ENCODE results near the gene ATXN2L.
"Not testable (repeated sequence)": the region's sequence is repeated elsewhere in the genome, so short reads cannot be mapped to it uniquely, and the experiment has no call there.

ATXN2L gene

DNA sequence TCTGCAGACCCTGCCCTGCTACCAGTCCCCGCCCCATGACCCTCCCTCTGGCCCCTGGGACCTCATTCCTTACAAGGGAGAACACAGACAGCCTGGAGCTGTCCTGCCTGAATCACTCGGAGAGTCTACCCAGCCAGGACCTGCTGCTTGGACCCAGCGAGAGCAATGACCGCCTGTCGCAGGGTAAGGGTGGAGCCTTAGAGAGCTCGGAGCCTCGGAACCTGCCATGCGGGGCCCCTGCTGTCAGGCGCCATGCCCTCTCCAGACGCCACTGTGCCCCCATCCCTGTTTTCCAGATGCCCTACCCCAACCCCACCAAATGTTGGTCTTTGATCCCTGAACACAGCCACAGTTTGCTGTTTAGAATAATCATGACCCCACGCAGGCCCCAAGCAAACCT is 46.4 kb downstream of the ATXN2L start:
- no peak for DNase-seq (ENCODE audit: low read depth)

DNA sequence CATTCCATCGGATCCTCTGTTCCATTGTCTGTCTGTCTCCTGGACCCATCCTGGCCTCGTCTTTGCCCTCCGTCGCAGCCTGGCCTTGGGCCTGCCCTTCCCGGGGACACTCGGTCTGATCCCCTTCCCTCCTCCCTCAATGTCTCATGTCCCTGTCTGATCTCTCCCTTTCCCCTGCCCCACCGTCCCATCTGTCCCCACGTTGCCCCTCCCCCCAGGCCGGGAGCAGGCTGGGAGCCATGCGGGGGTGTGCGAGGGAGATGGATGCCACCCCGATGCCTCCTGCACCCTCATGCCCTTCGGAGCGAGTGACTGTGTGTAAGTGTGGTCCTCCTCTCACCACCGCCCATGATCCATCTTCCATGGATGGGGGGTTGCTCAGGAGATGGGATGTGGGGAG is 50.2 kb downstream of the ATXN2L start:
- DNase-seq (ENCODE audit: low read depth) = no peak

DNA sequence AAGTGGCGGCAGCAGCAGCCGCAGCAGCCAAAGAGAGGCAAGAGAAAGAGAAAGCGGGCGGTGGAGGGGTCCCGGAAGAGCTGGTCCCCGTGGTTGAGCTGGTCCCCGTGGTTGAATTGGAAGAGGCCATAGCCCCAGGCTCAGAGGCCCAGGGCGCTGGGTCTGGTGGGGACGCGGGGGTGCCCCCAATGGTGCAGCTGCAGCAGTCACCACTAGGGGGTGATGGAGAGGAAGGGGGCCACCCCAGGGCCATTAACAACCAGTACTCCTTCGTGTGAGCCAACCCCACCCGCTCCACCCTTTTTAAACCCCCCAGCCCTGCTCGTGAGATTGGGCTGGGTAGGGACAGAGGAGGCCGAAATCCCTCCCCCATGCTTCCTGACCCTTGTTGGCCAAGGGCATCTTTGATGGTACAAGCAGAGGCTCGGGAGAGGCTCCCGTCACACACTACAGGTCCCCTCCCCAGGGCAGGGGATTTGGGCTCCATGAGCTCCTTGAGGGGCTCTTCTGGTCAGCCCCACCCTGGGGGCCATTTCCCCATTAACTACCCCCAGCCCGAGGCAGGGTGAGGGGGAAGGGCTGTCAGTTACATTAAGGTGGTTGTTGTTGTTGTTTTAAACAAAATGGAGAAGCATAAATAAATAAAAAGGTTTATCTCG is 50.9 kb downstream of the ATXN2L start:
- DNase-seq (ENCODE audit: low read depth) = no peak

DNA sequence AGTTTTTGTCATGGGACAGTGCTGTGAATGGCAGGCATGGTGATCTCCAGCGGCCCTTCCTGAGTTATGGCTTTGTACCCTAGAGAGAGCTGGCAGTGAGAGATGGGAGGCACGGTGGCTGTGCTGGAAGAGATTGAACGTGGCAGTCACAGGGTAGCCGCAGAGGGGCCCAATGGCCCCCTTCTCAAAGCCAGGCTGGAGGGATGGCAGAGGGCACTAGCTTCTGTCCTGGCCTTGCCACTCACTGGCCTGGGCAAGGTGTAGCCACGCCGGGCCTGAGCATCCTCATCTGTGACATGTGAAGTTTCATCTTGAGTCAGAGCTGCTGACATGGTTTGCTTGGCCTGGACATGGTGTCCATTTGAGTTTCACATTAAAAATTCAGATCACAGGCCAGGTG is 51.6 kb downstream of the ATXN2L start:
- no peak for DNase-seq (ENCODE audit: low read depth)

DNA sequence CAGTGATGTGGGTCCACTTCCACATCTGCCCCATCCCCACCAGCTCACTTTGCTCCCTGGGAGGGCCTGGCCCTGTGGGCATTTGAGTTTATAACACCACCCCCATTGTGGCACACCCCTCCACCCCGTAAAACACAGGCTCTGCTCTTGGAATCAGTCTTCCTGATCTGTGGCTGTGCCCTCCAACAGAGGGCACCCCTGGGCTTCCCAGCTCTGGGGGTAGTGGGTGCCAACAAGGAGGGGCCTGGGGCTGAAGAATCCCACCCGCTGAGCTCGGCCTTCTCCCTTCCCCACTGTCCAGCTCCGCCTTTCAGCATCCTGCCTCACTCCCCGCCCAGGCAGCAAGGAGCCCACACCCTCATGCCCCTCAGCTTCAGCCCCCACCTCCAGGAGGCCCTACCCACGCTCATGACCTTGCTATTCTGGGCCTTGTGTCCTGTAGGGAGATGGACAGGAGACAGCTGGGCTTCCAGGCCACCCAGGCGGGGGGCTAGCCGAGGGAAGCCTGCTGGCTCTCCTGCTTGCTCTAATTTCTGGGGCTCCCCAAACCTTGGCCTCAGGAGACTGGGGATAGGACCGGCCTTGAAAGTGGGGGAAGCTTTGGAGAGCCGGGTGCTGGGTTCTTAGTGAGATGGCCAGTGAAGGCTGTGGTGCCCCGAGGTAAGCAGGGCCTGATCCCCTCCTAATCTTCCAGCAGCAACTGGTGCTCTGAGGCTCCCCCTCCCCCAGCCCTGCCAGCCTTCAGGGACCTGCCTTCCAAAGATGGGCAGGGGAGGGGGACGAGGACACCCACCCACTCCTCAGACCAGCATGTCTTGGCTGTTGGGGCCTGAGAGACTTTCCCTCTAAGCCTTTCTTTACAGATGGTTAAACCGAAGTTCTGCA is 52.6 kb downstream of the ATXN2L start:
- DNase-seq (ENCODE audit: low read depth) = no peak

DNA sequence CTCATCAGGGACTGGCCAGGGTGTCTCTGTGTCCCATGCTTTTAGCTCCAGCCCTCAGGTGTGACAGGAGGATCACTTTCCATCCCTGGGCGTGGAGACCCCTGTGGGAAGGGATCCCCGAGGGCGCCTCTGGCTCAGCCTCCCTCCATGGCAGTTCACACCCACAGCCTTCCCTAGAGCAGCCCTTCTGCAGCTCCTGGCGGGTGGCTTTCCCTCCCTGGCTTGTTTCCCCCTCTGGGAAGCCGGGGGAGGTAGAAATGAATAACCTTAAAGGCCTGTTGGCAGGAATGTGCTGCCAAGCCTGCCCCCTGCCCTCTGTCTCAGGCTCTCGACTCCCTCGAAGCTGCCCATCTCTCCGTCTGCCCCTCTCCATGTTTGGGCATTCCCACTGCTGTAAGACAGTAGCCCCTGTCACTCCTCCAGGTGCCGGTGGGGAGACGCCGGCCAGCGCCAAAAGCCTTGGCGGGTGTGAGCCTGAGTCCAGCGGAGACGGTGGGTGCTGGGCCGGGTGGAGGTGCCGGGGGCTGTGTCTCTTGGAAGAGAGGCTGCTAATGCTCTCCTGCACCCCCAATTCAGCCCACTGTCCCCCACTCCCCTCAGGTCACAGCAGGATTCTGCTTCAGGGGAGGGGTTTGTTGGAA is 53.3 kb downstream of the ATXN2L start:
- DNase-seq (ENCODE audit: low read depth) = no peak

DNA sequence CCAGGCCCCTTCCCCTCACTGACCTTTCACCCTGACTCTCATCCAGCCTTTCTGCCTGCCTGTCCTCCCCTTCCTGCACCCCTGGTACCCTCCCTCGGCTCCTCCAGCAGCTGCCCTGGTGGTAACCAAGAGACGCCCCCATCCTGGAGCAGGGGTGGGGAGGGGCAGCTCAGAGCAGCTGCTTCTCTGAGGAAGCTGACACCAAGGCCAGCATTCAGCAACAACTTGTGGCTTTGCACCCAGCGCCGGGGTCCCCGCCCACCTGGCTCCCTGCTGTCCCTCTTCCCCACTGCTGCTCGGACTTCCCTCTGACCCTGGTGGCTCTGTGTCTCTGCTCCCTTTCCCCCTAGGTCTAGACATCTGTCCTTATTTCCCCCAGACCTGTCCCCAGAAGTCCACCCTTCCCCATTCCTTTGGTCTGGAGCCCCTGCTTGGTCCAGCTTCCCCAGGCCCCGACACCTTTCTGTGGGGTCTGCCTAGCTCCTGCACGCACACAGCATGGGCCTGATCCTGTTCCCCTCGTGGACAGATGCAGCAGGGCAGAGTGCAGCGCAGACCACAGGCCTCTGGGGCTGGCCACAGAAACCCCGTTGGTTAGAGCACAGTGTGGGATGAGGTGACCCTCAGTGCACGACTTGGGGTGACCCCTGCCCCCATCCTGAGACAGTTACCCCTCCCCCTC is 54.3 kb downstream of the ATXN2L start:
- no peak for DNase-seq (ENCODE audit: low read depth)

DNA sequence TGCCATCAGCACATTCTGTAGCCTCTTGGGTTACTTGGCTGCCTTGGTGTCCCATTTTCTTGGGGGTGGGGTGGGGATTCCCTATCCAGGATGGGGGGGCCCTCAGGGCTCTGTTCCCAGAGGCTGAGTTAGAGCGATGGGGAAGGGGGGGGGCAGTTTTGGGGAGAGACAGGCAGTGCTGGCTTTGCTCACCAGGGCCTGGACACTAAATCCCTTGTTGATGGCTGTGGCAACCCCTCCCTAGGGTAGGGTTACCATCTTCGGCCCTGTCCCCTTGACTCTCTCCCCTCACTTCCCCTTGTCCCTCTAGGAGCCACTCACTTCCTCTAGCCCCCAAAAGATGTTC is 54.8 kb downstream of the ATXN2L start:
- no peak for DNase-seq (ENCODE audit: low read depth)

DNA sequence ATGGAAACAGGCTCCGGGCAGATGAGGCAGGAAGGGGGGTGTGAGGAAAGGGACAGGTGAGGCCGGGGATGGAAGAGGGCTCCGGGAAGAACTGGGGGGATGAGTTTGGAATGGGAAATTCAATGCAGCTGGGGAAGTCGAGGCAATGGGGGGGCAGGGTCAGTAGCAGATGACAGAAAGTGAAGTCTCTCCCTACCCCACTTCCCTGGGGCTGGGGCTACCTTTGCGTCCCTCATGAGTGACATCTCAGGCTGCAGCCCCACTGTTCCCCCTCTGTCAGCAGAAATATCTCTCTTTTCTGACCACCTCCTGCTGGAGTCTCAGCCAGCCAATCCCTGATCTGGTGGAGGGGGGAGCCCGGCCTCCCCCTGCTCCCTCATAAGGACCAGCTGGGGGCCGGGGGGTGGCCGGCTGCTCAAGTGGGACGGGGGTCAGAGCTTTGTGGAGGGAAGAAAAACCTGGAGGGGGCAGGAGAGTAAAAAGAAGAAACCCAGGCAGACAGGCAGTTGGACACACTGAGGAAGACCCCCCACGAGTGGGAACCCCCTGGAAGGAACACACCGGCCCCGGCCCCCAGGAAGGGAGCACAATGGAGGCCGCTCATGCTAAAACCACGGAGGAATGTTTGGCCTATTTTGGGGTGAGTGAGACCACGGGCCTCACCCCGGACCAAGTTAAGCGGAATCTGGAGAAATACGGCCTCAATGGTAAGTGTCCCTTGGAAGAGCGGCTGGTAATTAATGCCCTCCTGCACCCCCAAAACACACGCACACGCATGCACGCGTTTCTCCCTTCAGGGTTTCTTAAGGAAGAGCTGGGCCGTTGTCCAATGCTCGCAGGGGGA is 55.5 kb downstream of the ATXN2L start, which contains the start of gene ATP2A1:
TSS of gene ATP2A1 (plus strand) at position 406 of the 844 bp plus-strand sequence. CDS start at position 590, 184 bp downstream.
- no peak for DNase-seq (ENCODE audit: low read depth)

DNA sequence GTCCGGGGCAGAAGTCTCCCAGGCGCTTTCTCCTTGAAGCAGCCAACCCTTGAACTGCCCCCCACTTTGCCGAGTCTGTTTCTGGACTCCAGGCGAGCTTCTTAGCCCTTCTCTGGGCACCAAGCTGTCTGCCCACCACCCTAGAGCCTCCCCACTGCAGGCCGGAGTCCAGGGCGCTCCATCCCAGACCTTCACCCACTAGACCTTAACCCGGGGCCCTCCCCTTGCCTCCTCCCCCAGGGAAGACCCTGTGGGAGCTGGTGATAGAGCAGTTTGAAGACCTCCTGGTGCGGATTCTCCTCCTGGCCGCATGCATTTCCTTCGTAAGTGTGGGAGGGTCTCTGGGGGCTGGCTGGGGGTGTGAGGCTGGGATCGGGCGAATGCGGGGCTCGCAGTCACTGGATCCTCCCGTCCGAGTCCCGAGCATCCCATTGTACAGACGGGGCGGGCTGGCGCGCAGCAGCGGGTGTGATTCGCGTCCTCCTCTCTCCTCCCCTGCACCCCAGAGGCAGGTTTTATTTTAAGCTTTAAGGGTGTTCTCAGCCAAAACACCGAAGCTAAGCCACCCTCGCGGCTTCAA is 56.6 kb downstream of the ATXN2L start:
- no peak for DNase-seq (ENCODE audit: low read depth)

DNA sequence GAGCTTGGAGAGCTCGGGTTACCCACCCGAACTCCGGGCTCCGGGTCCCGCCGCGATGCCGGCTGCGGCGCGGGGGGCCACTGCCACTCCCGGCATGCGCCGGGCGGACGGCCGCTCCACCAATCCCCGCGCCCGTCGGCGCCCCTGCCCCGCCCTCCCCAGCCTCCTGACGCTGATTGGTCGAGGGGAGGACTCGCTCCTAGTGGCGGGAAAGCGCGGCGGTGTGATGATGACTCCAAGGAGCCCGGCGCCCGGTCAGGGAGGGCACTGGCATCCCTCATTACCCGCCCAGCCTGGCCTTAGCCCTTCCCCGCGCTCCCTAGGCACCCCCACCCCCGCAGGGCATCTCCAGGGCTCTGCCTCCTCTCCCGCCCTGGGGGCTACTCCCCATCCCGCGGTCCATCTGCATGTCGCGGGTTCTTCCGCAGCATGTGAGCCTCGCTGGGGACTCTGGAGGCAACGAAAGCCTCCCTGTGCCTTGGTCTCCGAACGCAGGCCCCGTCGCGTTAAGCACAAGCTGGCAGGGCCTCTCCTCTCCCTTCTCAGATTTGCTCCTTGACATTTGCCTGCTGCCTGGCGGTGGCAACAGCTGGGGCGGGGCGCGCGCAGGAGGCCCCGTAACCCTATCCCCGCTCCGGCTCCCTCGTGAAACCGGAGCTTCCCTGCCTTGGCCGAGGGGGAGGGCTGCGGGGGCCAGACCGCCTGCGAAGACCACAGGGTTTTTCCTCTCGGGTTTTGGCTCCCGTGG is 57.2 kb downstream of the ATXN2L start:
- DNase-seq (ENCODE audit: low read depth) = peak; percentile 70

DNA sequence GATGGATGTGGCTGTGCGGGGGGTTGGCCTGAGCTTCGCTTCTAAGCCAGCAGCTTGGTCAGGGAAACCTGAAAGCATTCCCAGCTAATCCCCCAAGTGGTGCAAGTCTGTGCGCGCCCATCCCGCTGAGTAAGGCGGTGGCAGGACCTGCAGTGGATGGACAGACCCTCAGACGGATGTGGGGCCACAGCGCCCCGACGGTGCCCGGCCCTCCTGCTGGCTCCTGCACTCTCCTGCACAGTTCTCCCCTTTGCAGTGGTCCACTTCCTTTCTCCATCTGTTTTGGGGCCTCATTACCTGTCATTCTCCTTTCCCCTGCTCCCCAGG is 57.8 kb downstream of the ATXN2L start:
- DNase-seq (ENCODE audit: low read depth) = no peak

DNA sequence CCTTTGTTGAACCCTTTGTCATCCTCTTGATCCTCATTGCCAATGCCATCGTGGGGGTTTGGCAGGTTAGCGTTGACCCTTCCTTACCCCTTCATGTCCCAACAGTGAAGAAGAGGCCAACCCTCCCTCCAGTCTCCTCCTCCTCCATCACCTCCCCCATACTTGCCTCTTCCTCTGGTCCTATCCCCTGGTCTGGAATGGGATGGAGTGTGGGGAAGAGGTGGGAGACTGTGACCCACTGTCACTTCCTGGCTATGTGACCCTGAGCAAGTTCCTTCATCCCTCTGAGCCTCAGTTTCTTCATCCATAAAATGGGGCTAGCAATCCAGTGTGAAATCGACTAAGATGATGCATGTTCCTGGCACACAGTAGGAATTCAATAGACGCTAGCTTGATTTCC is 58.2 kb downstream of the ATXN2L start:
- no peak for DNase-seq (ENCODE audit: low read depth)

DNA sequence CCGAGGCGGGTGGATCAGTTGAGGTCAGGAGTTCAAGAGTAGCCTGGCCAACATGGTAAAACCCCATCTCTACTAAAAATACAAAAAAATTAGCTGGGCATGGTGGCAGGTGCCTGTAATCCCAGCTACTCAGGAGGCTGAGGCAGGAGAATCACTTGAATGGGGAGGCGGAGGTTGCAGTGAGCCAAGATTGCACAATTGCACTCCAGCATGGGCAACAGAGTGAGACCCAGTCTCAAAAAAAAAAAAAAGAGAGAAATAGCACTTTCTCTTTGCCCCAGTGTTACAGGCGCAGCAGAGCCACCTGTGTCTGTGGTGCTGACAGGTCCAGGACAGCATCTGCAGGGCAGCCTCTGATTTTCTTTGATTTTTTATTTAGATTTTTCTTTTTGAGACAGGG is 58.8 kb downstream of the ATXN2L start:
- DNase-seq (ENCODE audit: low read depth) = not testable (repeated sequence)

DNA sequence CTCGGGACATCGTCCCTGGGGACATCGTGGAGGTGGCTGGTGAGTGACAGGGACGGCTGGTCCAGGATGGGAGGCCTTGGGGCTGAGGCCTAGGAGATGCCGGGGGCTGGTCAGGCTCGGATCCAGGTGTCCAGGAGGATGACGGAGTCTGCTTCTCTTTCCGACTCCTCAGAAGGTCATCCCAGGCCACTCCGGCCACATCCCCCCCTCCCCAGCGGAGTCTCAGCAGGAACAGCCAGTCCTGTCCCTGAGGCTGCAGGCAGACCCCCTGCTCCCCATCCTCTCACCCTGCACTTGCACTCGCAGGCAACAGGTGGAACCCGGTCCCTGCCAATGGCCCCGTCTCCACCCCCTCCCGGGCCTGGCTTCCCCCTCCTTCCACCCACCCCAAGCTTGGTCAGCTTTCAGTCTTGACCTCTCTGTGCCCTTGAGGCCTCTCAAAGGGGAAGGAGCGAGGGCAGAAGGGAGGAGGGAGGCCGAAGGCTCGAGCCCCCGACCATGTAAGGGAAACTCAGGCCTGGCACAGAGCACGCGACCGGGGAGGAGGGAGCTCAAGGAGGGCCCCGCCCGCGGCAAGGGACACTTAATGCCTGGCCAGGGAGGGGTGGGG is 59.9 kb downstream of the ATXN2L start:
- DNase-seq (ENCODE audit: low read depth) = no peak

DNA sequence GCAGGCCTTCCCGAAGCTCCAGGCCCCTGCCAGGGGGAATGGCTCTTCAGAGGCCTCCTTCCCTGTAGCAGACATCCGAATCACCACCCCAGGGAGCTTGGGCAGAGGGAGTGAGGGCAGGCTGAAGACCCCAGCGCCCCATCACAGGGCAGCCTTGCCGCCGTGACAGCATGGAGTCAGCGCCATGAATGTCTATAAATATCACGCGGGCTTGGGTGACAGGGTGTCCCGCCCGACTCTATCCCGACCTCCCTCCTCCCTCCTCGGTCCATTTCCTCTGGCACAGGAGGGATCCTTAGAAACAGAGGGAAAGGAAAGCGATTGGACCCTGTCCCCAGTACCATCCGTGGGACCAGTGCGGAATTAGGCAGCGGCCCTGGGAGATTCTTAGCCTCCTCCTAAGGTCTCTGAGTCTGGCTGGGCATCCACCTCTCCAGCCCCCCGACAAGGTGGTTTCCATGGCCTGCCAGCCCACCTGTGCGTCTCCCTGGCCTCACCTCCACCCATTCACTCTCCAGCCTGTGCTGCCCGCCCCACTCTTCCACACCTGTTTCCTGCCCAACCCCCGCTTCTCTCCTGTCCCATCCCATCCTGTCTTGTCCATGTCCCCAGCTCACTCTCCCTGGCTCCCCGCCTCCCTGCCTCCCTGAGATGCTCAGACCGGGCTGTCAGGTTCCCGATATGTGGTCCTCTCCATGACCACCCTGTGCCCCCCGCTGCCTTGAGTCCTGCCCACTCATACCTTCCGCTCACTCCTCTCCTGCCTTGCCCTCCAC is 60.6 kb downstream of the ATXN2L start:
- DNase-seq (ENCODE audit: low read depth) = no peak

DNA sequence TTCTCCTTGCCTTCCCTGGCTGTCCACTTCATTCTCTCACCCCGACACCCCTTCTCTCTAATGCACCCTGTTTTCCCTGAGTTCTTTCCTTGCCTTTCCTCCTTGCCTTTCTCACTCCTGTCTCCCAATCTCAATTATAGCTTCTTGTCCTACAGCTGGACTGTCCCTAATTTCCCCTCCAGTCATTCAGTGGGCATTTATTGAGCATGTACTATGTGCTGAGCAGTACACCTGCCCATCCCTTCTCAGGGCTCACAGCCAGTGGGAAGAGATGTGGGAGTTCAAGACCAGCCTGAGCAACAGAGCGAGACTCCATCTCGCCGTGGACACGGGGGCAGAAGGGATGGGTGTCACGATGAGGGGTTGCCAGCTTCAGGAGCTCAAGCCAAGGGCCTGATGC is 61.2 kb downstream of the ATXN2L start:
- DNase-seq (ENCODE audit: low read depth) = no peak
